Measurements from ENCODE around the gene NAXD. TPM values are rescaled to one million over a fixed set of nuclear protein-coding genes. Genes with fewer than 3 reads are reported as not detected.

NAXD gene
- total and polyA plus RNA-seq, 2 of the 4 experiments (the other 2 are of a cell fraction), result 10.2 to 27.2 TPM

GRCh38 chr13:110570886-110571285 lies 44.5 kb upstream of the NAXD start:
- no peak overlapping the region for H4K8ac ChIP-seq (ENCODE audit: low read depth in 2 of 2, low read length in 2 of 2)
- no peak overlapping the region for H3K4me3 ChIP-seq (ENCODE audit: insufficient read depth, low read depth, low read length)
- H3K14ac ChIP-seq (replicated peaks; ENCODE audit: low read depth, low read length), result no peak overlapping the region
- H4K91ac ChIP-seq (ENCODE audit: insufficient read depth, low read depth, low read length), result no peak overlapping the region
- H3K79me1 ChIP-seq (ENCODE audit: low read depth in 1 of 2, low read length in 2 of 2), result no peaks in the 10 kb centered on the region
- H2BK5ac ChIP-seq (ENCODE audit: low read depth, low read length, poor library complexity, severe bottlenecking), result no peak overlapping the region
- DNase-seq (no peak), ATAC-seq (ENCODE audit: low read depth) (no peak)
- no peak overlapping the region for H3K27ac ChIP-seq (ENCODE audit: insufficient read depth, low read length)
- H3K4me2 ChIP-seq (ENCODE audit: low read depth, low read length), result no peak overlapping the region
- peaks cover 4% of the 10 kb centered on the region for H3K9me3 ChIP-seq (ENCODE audit: control insufficient read depth, insufficient read depth, low read length)
- H3K9ac ChIP-seq (ENCODE audit: low read depth, low read length), result no peak overlapping the region
- H4K20me1 ChIP-seq (ENCODE audit: insufficient read depth, low read length), result no peaks in the 10 kb centered on the region
- no peak overlapping the region for H3K4ac ChIP-seq (ENCODE audit: low read depth, low read length)
- H2BK15ac ChIP-seq (ENCODE audit: low read depth, low read length), result no peak overlapping the region
- no peak overlapping the region for H2AK5ac ChIP-seq (ENCODE audit: low read depth, low read length)
- no CpG with 5 or more reads among the region's 10 CpGs for whole genome bisulfite sequencing, 2 experiments (ENCODE audit: extremely low coverage in 2 of 2, insufficient read length in 1 of 2)
- no TSS peak for BruUV-seq (replicated peaks)
- intact Hi-C loops (cut with micrococcal nuclease) (no loop called here), in situ Hi-C loops (cut with MboI; ENCODE audit: low sequenced_read_pairs) (no loop called here), dilution Hi-C loops (cut with HindIII; ENCODE audit: low sequenced_read_pairs, unreplicated experiment) (no loop called here)
- H2BK20ac ChIP-seq (ENCODE audit: low read depth, low read length), result no peak overlapping the region
- no peak overlapping the region for H3K23ac ChIP-seq (ENCODE audit: low read depth, low read length)
- no peak for TF ChIP-seq BHLHE40 (IDR thresholded peaks at IDR 0.05; ENCODE audit: low read depth, low read length)
- no peak for TF ChIP-seq RAD21 (IDR thresholded peaks at IDR 0.05; ENCODE audit: low read length)
- TF ChIP-seq CTCF (conservative IDR thresholded peaks at IDR 0.05; ENCODE audit: low read depth, low read length), result no peak
- no peak for TF ChIP-seq MAFK (IDR thresholded peaks at IDR 0.05; ENCODE audit: low read depth, low read length)
- H2AK9ac ChIP-seq (replicated peaks; ENCODE audit: low read depth, low read length, poor library complexity), result no peak overlapping the region
- H3K18ac ChIP-seq (ENCODE audit: low read depth, low read length), result no peak overlapping the region
- no peak overlapping the region for H3K56ac ChIP-seq (ENCODE audit: extremely low read depth, insufficient read depth, low read length)
- H3K4me1 ChIP-seq (ENCODE audit: control insufficient read depth, insufficient read depth, low read length), result peaks cover 3% of the 10 kb centered on the region; the same call in 1 of the 2 replicates
- peaks cover 55% of the 10 kb centered on the region for H3K27me3 ChIP-seq (ENCODE audit: control insufficient read depth, insufficient read depth, low read length)
- no peaks in the 10 kb centered on the region for H3K36me3 ChIP-seq (ENCODE audit: control insufficient read depth, insufficient read depth, low read length)
- no peak overlapping the region for H2AFZ ChIP-seq (replicated peaks; ENCODE audit: low read length, poor library complexity)
- CTCF ChIA-PET, result no interaction called here
- H4K5ac ChIP-seq (ENCODE audit: low read depth, low read length), result no peak overlapping the region
- H2BK120ac ChIP-seq (ENCODE audit: low read depth, low read length), result no peak overlapping the region
- H3K9me1 ChIP-seq (ENCODE audit: insufficient read depth, low read length), result no peaks in the 10 kb centered on the region
- POLR2A ChIA-PET (ENCODE audit: unreplicated experiment), result no interaction called here
